H1 (cell line): ENCODE results near the gene SMARCAL1. TPM values are rescaled to one million over a fixed set of nuclear protein-coding genes. Genes with fewer than 3 reads are reported as not detected.

Experiments
- TAF1 ChIP-seq: IDR thresholded peaks from 2 replicates; pipeline ENCODE4 v1.6.1; 2011; ENCODE audit warnings: mild to moderate bottlenecking, low read depth, low read length
- polyA plus RNA-seq, 7 experiments: library from polyadenylated mRNA; depleted of rRNA in 3 of 7; stranded (reverse) in 5 of 7; unstranded in 2 of 7; fragments of >200 nt in 5 of 7; fragments of 200-250 nt in 2 of 7; gene quantifications; 1 replicate in 5 of 7; 2 replicates in 1 of 7; 4 replicates in 1 of 7; pipeline versions ENCODE4 v1.2.1 to v1.2.3, GENCODE V29; 2011 to 2013; ENCODE audit warnings: missing spikeins in 2 of 7, mixed read lengths in 2 of 7
- total RNA-seq: library from RNA; stranded (reverse); fragmentation: NEBNext Ultra II Directional; extraction: Animal tissue kit (Norgen Biotek cat#: 25700); gene quantifications from 2 replicates; pipeline ENCODE4 v1.2.1, GENCODE V29; 2021

The SMARCAL1 gene
- total and polyA plus RNA-seq, 2 of the 8 experiments (the other 6 are each of a cell fraction or from before 2014, with no cell fraction given), result 17.6 to 17.9 TPM

- no peak for TF ChIP-seq TAF1
Measured at GRCh38 chr2:216425008-216425787, 12.9 kb downstream of the SMARCAL1 start (continued).
